Prostate gland (tissue), 2 donors: ENCODE results near the gene CTXND1. TPM values are rescaled to one million over a fixed set of nuclear protein-coding genes. Genes with fewer than 3 reads are reported as not detected.
A peak's percentile ranks its signal among the peaks of the same experiment; 100 is the strongest.

ENCODE experiments used
- DNase-seq: peaks from one replicate; pipeline ENCODE4 v3.0.0-alpha.2; 2019; ENCODE audit warnings: low spot score
- H3K27ac ChIP-seq, 2 donors: fragments of 200-600 bp; sonication (generic); 2 replicates each; pipeline ENCODE4 v1.5.1; 2017 to 2019
- H3K27me3 ChIP-seq: fragments of 200-600 bp; sonication (generic); replicated peaks from 2 replicates; pipeline ENCODE4 v1.5.1; 2019; ENCODE audit not compliant: insufficient read depth
- H3K36me3 ChIP-seq, 2 donors: fragments of 200-600 bp; sonication (generic); 1 replicate in 1 of 2; 2 replicates in 1 of 2; pipeline versions ENCODE4 v1.5.1 to v1.8.1; 2017 to 2019
- H3K4me1 ChIP-seq: fragments of 200-600 bp; sonication (generic); replicated peaks from 2 replicates; pipeline ENCODE4 v1.5.1; 2019
- H3K4me3 ChIP-seq, 2 donors: fragments of 200-600 bp; sonication (generic); 2 replicates each; pipeline ENCODE4 v1.5.1; 2017 to 2019
- H3K9me3 ChIP-seq: fragments of 200-600 bp; sonication (generic); 2 replicates; pipeline ENCODE4 v1.5.1; 2017
- POLR2A ChIP-seq: fragments of 450-650 bp; IDR thresholded peaks from one replicate; pipeline ENCODE4 v1.6.1; 2016; ENCODE audit warnings: antibody characterized with exemption, mild to moderate bottlenecking
- POLR2AphosphoS5 ChIP-seq: sonication (generic); formaldehyde crosslinking; IDR thresholded peaks from one replicate; pipeline ENCODE4 v1.6.1; 2017; ENCODE audit warnings: antibody characterized with exemption
- WGBS: methylation state at CpG from one replicate; pipeline ENCODE4 v1.1.5; 2018; 5-methylcytosine and 5-hydroxymethylcytosine counted together
- intact Hi-C: fragments of 100-400 bp; cut with DNase I; formaldehyde crosslinking; loops from one replicate; pipeline ENCODE4 v1.14.2; 2022
- total RNA-seq, 2 donors: library from RNA; depleted of rRNA; stranded (reverse); fragments of >200 nt; gene quantifications; one replicate each; pipeline ENCODE4 v1.1.0, GENCODE V29; 2016
- TF ChIP-seq, protein P1 (sequence below), 4 experiments: fragments of 200-600 bp in 2 of 4; fragments of 450-650 bp in 2 of 4; sonication (generic) in 2 of 4; IDR thresholded peaks; 1 replicate in 3 of 4; 2 replicates in 1 of 4; pipeline ENCODE4 v1.5.1; 2016 to 2019; ENCODE audit warnings: antibody characterized with exemption in 4 of 4, mild to moderate bottlenecking in 2 of 4, moderate library complexity in 2 of 4

Gene CTXND1
- total RNA-seq, 2 donors from 2014 or later: 0.96 TPM; not detected in 1

DNA sequence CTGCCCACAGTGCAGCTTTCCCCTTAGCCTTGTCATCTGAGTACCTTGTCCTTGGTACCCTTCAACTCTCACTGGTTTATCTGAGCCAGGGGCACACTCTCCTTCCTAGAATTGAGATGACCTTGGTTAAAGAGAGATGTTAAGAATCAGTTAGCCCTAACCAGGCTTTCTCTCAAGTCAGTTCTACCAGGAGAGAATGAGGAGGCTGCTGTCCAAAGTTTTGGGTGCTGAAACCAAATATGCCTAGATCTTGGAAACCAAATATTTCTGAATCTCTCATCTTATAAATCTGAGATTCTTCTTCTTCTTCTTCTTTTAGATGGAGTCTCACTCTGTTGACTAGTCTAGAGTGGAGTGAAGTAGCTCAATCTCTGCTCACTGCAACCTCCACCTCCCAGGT lies 12.0 kb upstream of the CTXND1 start:
- no peak overlapping the region for H3K4me3 ChIP-seq
- no peaks in the 10 kb centered on the region for H3K4me1 ChIP-seq
- DNase-seq: no peak
- H3K9me3 ChIP-seq: no peaks in the 10 kb centered on the region
- no peak overlapping the region for H3K27ac ChIP-seq
- peaks cover 4% of the 10 kb centered on the region for H3K27me3 ChIP-seq
- intact Hi-C loops: no loop called here
- H3K36me3 ChIP-seq: no peaks in the 10 kb centered on the region
- TF ChIP-seq, protein P1, sequence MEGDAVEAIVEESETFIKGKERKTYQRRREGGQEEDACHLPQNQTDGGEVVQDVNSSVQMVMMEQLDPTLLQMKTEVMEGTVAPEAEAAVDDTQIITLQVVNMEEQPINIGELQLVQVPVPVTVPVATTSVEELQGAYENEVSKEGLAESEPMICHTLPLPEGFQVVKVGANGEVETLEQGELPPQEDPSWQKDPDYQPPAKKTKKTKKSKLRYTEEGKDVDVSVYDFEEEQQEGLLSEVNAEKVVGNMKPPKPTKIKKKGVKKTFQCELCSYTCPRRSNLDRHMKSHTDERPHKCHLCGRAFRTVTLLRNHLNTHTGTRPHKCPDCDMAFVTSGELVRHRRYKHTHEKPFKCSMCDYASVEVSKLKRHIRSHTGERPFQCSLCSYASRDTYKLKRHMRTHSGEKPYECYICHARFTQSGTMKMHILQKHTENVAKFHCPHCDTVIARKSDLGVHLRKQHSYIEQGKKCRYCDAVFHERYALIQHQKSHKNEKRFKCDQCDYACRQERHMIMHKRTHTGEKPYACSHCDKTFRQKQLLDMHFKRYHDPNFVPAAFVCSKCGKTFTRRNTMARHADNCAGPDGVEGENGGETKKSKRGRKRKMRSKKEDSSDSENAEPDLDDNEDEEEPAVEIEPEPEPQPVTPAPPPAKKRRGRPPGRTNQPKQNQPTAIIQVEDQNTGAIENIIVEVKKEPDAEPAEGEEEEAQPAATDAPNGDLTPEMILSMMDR (IDR thresholded peaks at IDR 0.05): no peak
- TF ChIP-seq POLR2AphosphoS5: no peak
- no peak for TF ChIP-seq POLR2A

DNA sequence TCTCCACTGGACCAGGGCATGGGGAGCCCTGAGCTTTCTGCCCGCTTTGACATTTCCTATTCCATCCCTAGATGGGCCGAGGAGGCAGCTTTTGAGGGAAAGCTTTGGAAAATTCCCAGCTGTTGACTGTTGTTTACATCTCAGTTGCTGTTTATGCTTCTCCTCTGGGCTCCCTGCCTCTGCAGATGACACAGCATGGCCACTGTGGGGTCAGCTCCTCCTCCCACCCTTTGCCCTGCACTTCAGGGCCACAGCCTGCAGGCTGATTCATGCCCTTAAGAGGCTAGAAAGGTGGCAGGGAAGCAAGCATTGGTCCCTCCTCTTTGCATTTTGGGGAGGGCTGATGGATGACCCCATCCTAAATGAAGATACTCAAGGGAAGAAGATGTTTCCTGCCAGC lies 8.5 kb upstream of the CTXND1 start:
- H3K27me3 ChIP-seq: peaks cover 4% of the 10 kb centered on the region
- WGBS: 63% methylated on average over 2 of the region's 2 CpGs
- H3K36me3 ChIP-seq: no peaks in the 10 kb centered on the region
- no peak for DNase-seq
- no peaks in the 10 kb centered on the region for H3K4me1 ChIP-seq
- no peak overlapping the region for H3K4me3 ChIP-seq
- intact Hi-C loops: no loop called here
- TF ChIP-seq POLR2A (no peak), POLR2AphosphoS5 (no peak)
- TF ChIP-seq, protein P1 (IDR thresholded peaks at IDR 0.05): no peak
- no peaks in the 10 kb centered on the region for H3K9me3 ChIP-seq
- no peak overlapping the region for H3K27ac ChIP-seq

DNA sequence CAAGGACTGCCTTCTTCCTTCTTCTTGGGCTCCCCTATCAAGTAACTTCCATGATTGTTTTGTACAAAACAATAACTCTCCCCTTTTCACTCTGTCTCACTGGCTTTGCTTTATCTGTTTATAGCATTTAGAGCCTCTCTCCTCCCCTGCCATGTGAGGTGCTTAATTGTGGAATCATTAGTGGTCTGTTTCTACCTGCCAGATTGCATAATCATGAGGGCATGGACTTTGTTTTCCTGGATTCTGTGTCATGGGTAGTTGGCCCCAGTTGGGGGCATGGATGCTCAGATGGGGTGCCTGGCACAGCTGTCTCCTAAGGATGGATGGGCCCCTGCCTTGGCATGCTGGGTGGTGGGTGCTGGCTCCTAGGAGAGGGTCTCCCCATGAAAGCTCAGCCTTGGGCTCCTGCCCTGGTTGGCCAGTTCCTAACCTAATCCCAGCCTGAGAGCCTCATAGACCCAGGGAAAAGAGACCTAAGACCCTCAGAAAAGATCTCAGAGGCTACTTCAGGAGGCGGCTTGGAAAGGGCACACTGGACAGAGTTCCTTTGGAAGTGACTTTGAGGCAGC lies 8.0 kb upstream of the CTXND1 start:
- no peak for DNase-seq
- TF ChIP-seq POLR2A: no peak
- TF ChIP-seq, protein P1 (IDR thresholded peaks at IDR 0.05): no peak
- TF ChIP-seq POLR2AphosphoS5: no peak
- H3K36me3 ChIP-seq: no peaks in the 10 kb centered on the region
- intact Hi-C loops: no loop called here
- H3K27ac ChIP-seq: no peak overlapping the region
- H3K9me3 ChIP-seq: no peaks in the 10 kb centered on the region
- peaks cover 4% of the 10 kb centered on the region for H3K27me3 ChIP-seq
- 95% methylated on average over 1 of the region's 1 CpG for WGBS
- no peak overlapping the region for H3K4me3 ChIP-seq
- no peaks in the 10 kb centered on the region for H3K4me1 ChIP-seq

DNA sequence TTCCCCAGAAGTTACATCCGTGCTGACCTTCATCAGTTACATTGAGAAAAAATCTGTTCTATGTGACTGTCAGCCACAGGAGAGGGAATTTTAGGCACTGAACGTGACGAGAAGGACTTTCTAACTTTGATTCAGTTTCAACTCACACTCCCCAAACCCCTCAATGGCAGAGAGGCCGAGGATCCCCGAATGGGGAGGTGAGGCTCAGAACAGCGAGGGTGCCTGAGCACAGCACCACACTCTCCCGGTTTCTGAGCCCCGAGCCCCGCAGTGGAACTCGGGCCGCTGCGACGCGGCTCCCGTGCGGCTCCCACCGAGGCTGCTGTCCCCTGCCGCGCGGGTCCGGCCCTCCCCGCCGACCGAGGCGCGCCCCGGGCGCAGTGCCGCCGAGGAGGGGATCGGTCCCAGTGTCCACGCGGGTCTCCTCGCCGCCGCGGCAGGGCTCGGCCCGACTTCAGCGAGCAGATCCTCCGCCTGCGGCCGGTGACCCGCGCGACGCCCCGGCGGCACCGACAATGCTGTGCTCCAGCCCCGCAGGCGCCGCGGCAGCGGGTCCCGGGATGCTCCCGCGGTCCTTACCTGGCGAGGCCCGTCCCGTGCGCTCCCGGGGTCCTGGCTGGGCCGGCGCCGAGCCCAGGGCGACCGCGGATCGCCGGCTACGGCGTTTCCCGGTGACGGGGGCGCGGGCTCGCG lies 439 bp downstream of the CTXND1 start:
- Histone ChIP-seq H3K9me3 (no peaks in the 10 kb centered on the region), H3K36me3 (no peaks in the 10 kb centered on the region), H3K4me1 (peaks cover 4% of the 10 kb centered on the region), H3K27ac (no peak overlapping the region), H3K27me3 (no peaks in the 10 kb centered on the region), H3K4me3 (peak overlapping the region; percentile 28 to 45)
- WGBS: 3% methylated on average over 48 of the region's 79 CpGs
- TF ChIP-seq POLR2A (no peak), POLR2AphosphoS5 (no peak)
- TF ChIP-seq, protein P1 (IDR thresholded peaks at IDR 0.05): no peak
- DNase-seq: no peak
- intact Hi-C loops: no loop called here
